CD14-positive monocyte (primary cell): ENCODE measurements around the gene HOGA1. TPM values are rescaled to one million over a fixed set of nuclear protein-coding genes. Genes with fewer than 3 reads are reported as not detected.

Experiments
- DNase-seq, 3 donors: peaks; one replicate each; pipeline ENCODE4 v3.0.0-alpha.2; 2011 to 2022
- H2AFZ ChIP-seq: 2 replicates; pipeline ENCODE4 v1.6.0; 2012; ENCODE audit warnings: mild to moderate bottlenecking, low read depth, low read length, inconsistent platforms; ENCODE audit not compliant: insufficient read depth, poor library complexity, severe bottlenecking
- H3K27ac ChIP-seq, 2 donors: 1 replicate in 1 of 2; 2 replicates in 1 of 2; pipeline ENCODE4 v1.5.1; 2012 to 2013; ENCODE audit warnings: low read length in 2 of 2, control low read depth in 1 of 2, inconsistent platforms in 1 of 2, low read depth in 1 of 2, mild to moderate bottlenecking in 1 of 2
- H3K27me3 ChIP-seq, 2 donors: one replicate each; pipeline versions ENCODE4 v1.6.0 to v1.6.1; 2011 to 2013; ENCODE audit warnings: low read length in 2 of 2; ENCODE audit not compliant: control insufficient read depth in 2 of 2, insufficient read depth in 2 of 2
- H3K36me3 ChIP-seq, 2 donors: replicated peaks in 1 of 2; 1 replicate in 1 of 2; 2 replicates in 1 of 2; pipeline versions ENCODE4 v1.5.1 to v1.6.1; 2012 to 2013; ENCODE audit warnings: low read length in 2 of 2, control low read depth in 1 of 2, inconsistent platforms in 1 of 2, mild to moderate bottlenecking in 1 of 2; ENCODE audit not compliant: insufficient read depth in 2 of 2, control insufficient read depth in 1 of 2
- H3K4me1 ChIP-seq, 2 donors: 1 replicate in 1 of 2; 2 replicates in 1 of 2; pipeline versions ENCODE4 v1.5.1 to v1.6.1; 2012 to 2013; ENCODE audit warnings: low read length in 2 of 2, control low read depth in 1 of 2, inconsistent platforms in 1 of 2, mild to moderate bottlenecking in 1 of 2, moderate library complexity in 1 of 2; ENCODE audit not compliant: insufficient read depth in 2 of 2, control insufficient read depth in 1 of 2
- H3K4me2 ChIP-seq: replicated peaks from 2 replicates; pipeline ENCODE3; 2012; ENCODE audit warnings: low read length, moderate library complexity, mild to moderate bottlenecking; ENCODE audit not compliant: poor library complexity, severe bottlenecking; ENCODE audit errors: extremely low read depth
- H3K4me3 ChIP-seq, 3 experiments: fragments of 200-600 bp in 1 of 3; sonication (generic) in 1 of 3; replicated peaks in 1 of 3; 1 replicate in 2 of 3; 2 replicates in 1 of 3; pipeline ENCODE4 v1.5.1; 2011 to 2013; ENCODE audit warnings: low read length in 3 of 3, mild to moderate bottlenecking in 3 of 3, control low read depth in 2 of 3, low read depth in 2 of 3, inconsistent platforms in 1 of 3, moderate library complexity in 1 of 3
- H3K79me2 ChIP-seq: 2 replicates; pipeline ENCODE4 v1.6.0; 2012; ENCODE audit warnings: mild to moderate bottlenecking, control low read depth, inconsistent platforms, low read length, moderate library complexity; ENCODE audit not compliant: insufficient read depth
- H3K9ac ChIP-seq: 2 replicates; pipeline ENCODE4 v1.6.0; 2017; ENCODE audit warnings: low read length, mild to moderate bottlenecking; ENCODE audit not compliant: insufficient read depth, poor library complexity, severe bottlenecking
- H3K9me3 ChIP-seq, 2 donors: replicated peaks in 1 of 2; 1 replicate in 1 of 2; 2 replicates in 1 of 2; pipeline versions ENCODE4 v1.5.1 to v1.6.1; 2012 to 2013; ENCODE audit warnings: low read length in 2 of 2, control low read depth in 1 of 2; ENCODE audit not compliant: control insufficient read depth in 1 of 2, insufficient read depth in 1 of 2
- H4K20me1 ChIP-seq: 2 replicates; pipeline ENCODE4 v1.6.0; 2012; ENCODE audit warnings: mild to moderate bottlenecking, low read length, control low read depth, moderate library complexity; ENCODE audit not compliant: insufficient read depth
- H3K27ac Mint-ChIP-seq, 7 donors: one replicate each; pipeline ENCODE4 v1.8.0; 2020; ENCODE audit warnings: mild to moderate bottlenecking in 7 of 7, mixed read lengths in 7 of 7, moderate library complexity in 6 of 7, inconsistent platforms in 2 of 7
- H3K27me3 Mint-ChIP-seq, 3 donors: one replicate each; pipeline ENCODE4 v1.8.0; 2021 to 2022; ENCODE audit warnings: low read depth in 3 of 3, mild to moderate bottlenecking in 3 of 3, mixed read lengths in 3 of 3, moderate library complexity in 3 of 3, inconsistent platforms in 1 of 3
- H3K36me3 Mint-ChIP-seq, 2 donors: one replicate each; pipeline ENCODE4 v1.8.0; 2020; ENCODE audit warnings: mixed read lengths in 2 of 2, inconsistent platforms in 1 of 2, mild to moderate bottlenecking in 1 of 2
- H3K4me1 Mint-ChIP-seq: one replicate; pipeline ENCODE4 v1.8.0; 2020; ENCODE audit warnings: mild to moderate bottlenecking, mixed read lengths
- H3K4me3 Mint-ChIP-seq, 2 donors: one replicate each; pipeline ENCODE4 v1.8.0; 2020; ENCODE audit warnings: mild to moderate bottlenecking in 2 of 2, mixed read lengths in 2 of 2, moderate library complexity in 1 of 2
- H3K9me3 Mint-ChIP-seq, 7 donors: one replicate each; pipeline ENCODE4 v1.8.0; 2020 to 2022; ENCODE audit warnings: mixed read lengths in 7 of 7, mild to moderate bottlenecking in 6 of 7, moderate library complexity in 6 of 7, inconsistent platforms in 2 of 7
- WGBS: methylation state at CpG from one replicate; pipeline ENCODE4 v1.1.5; 2013; ENCODE audit warnings: missing lambda C conversion rate; ENCODE audit not compliant: insufficient coverage; 5-methylcytosine and 5-hydroxymethylcytosine counted together
- intact Hi-C, 2 donors: fragments of 100-400 bp; cut with micrococcal nuclease; formaldehyde crosslinking; loops; one replicate each; pipeline versions ENCODE4 v1.15.0 to v1.15.1; 2023
- polyA plus RNA-seq, 3 donors: library from polyadenylated mRNA; depleted of rRNA in 1 of 3; unstranded in 2 of 3; stranded (reverse) in 1 of 3; fragments of 300-500 nt in 2 of 3; fragments of >200 nt in 1 of 3; fragmentation: Illumina TruSeq in 2 of 3; gene quantifications; 1 replicate in 2 of 3; 2 replicates in 1 of 3; pipeline ENCODE4 v1.2.3, GENCODE V29; 2012 to 2021
- TF ChIP-seq, protein P1 (sequence below): fragments of 200-600 bp; IDR thresholded peaks from one replicate; pipeline ENCODE4 v1.8.0; 2022; ENCODE audit warnings: antibody characterized with exemption, mild to moderate bottlenecking

The HOGA1 gene
- polyA plus RNA-seq, 3 donors: not detected

GRCh38 chr10:97580421-97581367 is 3.5 kb upstream of the HOGA1 start:
- 94% methylated on average over 6 of the region's 9 CpGs for WGBS
- Histone ChIP-seq H2AFZ (no peak overlapping the region), H3K4me1 (no peaks in the 10 kb centered on the region), H3K79me2 (no peaks in the 10 kb centered on the region), H3K27me3 (peaks cover 0 to 6% of the 10 kb centered on the region in 2 donors), H3K4me3 (no peak overlapping the region), H3K4me2 (no peak overlapping the region), H3K9me3 (no peaks in the 10 kb centered on the region), H3K36me3 (no peaks in the 10 kb centered on the region), H4K20me1 (no peaks in the 10 kb centered on the region), H3K9ac (no peak overlapping the region), H3K27ac (no peak overlapping the region)
- TF ChIP-seq, protein P1, sequence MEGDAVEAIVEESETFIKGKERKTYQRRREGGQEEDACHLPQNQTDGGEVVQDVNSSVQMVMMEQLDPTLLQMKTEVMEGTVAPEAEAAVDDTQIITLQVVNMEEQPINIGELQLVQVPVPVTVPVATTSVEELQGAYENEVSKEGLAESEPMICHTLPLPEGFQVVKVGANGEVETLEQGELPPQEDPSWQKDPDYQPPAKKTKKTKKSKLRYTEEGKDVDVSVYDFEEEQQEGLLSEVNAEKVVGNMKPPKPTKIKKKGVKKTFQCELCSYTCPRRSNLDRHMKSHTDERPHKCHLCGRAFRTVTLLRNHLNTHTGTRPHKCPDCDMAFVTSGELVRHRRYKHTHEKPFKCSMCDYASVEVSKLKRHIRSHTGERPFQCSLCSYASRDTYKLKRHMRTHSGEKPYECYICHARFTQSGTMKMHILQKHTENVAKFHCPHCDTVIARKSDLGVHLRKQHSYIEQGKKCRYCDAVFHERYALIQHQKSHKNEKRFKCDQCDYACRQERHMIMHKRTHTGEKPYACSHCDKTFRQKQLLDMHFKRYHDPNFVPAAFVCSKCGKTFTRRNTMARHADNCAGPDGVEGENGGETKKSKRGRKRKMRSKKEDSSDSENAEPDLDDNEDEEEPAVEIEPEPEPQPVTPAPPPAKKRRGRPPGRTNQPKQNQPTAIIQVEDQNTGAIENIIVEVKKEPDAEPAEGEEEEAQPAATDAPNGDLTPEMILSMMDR: no peak
- Mint-ChIP-seq H3K36me3 (no peaks in the 10 kb centered on the region), H3K27ac (no peak overlapping the region), H3K9me3 (no peaks in the 10 kb centered on the region), H3K27me3 (peaks cover 6 to 20% (median 15%) of the 10 kb centered on the region in 3 donors), H3K4me1 (no peaks in the 10 kb centered on the region), H3K4me3 (no peak overlapping the region)
- no peak for DNase-seq
- intact Hi-C loops: no loop called here

GRCh38 chr10:97582169-97582568 is 2.0 kb upstream of the HOGA1 start:
- H3K4me1 Mint-ChIP-seq: no peaks in the 10 kb centered on the region
- Histone ChIP-seq H3K4me1 (no peaks in the 10 kb centered on the region), H3K79me2 (no peaks in the 10 kb centered on the region), H3K4me3 (no peak overlapping the region), H3K27me3 (peaks cover 0 to 6% of the 10 kb centered on the region in 2 donors), H3K36me3 (no peaks in the 10 kb centered on the region), H3K27ac (no peak overlapping the region), H2AFZ (no peak overlapping the region), H3K4me2 (no peak overlapping the region), H3K9ac (no peak overlapping the region), H3K9me3 (no peaks in the 10 kb centered on the region), H4K20me1 (no peaks in the 10 kb centered on the region)
- TF ChIP-seq, protein P1: no peak
- no peak overlapping the region for H3K4me3 Mint-ChIP-seq
- no peaks in the 10 kb centered on the region for H3K9me3 Mint-ChIP-seq
- 100% methylated on average over 3 of the region's 8 CpGs for WGBS
- H3K27ac Mint-ChIP-seq: no peak overlapping the region
- no peak for DNase-seq
- H3K27me3 Mint-ChIP-seq: peaks cover 6 to 20% (median 16%) of the 10 kb centered on the region in 3 donors
- H3K36me3 Mint-ChIP-seq: no peaks in the 10 kb centered on the region
- intact Hi-C loops: no loop called here
